Gastroesophageal sphincter (tissue), 3 donors: ENCODE measurements around the gene FIGNL2.

Experiments
- CTCF ChIP-seq, 4 experiments: fragments of 200-600 bp in 2 of 4; fragments of 450-650 bp in 2 of 4; sonication (generic) in 1 of 4; IDR thresholded peaks; one replicate each; pipeline ENCODE4 v1.5.1; 2017 to 2019; ENCODE audit warnings: antibody characterized with exemption in 4 of 4, mild to moderate bottlenecking in 2 of 4, moderate library complexity in 2 of 4
- EP300 ChIP-seq: sonication (generic); formaldehyde crosslinking; IDR thresholded peaks from one replicate; pipeline ENCODE4 v1.6.1; 2017; ENCODE audit warnings: antibody characterized with exemption, mild to moderate bottlenecking
- POLR2A ChIP-seq, 2 donors: fragments of 450-650 bp; IDR thresholded peaks; one replicate each; pipeline ENCODE4 v1.6.1; 2017; ENCODE audit warnings: antibody characterized with exemption in 2 of 2, mild to moderate bottlenecking in 2 of 2, moderate library complexity in 1 of 2
- POLR2AphosphoS5 ChIP-seq: sonication (generic); formaldehyde crosslinking; IDR thresholded peaks from one replicate; pipeline ENCODE4 v1.6.1; 2017; ENCODE audit warnings: antibody characterized with exemption

GRCh38 chr12:51801027-51801426 is 47.5 kb downstream of the FIGNL2 start:
- TF ChIP-seq POLR2AphosphoS5 = no peak
- no peak for TF ChIP-seq POLR2A (IDR thresholded peaks at IDR 0.05)
- no peak for TF ChIP-seq CTCF (IDR thresholded peaks at IDR 0.05)
- no peak for TF ChIP-seq EP300
